Cardiac septum (tissue), 1 donor: ENCODE data around the gene RABGAP1. TPM values are rescaled to one million over a fixed set of nuclear protein-coding genes. Genes with fewer than 3 reads are reported as not detected.

Experiments
- DNase-seq: peaks from one replicate; pipeline ENCODE4 v3.0.0-alpha.2; 2020; ENCODE audit warnings: low spot score
- intact Hi-C: fragments of 100-400 bp; cut with DNase I; formaldehyde crosslinking; loops from one replicate; pipeline ENCODE4 v1.14.0; 2022
- total RNA-seq: library from RNA; stranded (reverse); fragmentation: NEBNext Ultra II Directional; extraction: Animal tissue kit (Norgen Biotek cat#: 25700); gene quantifications from one replicate; pipeline ENCODE4 v1.2.1, GENCODE V29; 2021
- donor health status: DM: no; HTN: no; CAD: no.

The RABGAP1 gene
- total RNA-seq, 1 donor from 2014 or later: 49.3 TPM

DNA sequence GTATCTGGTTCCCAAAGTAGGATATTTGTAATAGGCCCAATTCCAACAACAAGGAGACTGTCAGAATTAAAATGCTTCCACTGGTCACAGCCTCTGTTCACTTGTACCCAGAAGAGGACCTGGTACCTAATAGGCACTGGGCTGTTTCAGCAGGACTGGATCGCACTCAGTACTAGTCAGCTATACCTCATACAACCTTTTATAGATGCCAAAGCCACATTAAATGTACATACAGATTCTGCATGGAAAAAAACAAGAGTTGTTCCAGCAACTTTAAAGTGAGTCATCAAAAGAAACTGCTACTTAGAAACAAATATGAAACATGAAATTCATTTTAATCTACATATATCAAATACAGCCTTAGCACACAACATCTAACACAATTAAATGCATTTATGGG is 180.1 kb downstream of the RABGAP1 start:
- intact Hi-C loops: no loop called here
- no peak for DNase-seq

DNA sequence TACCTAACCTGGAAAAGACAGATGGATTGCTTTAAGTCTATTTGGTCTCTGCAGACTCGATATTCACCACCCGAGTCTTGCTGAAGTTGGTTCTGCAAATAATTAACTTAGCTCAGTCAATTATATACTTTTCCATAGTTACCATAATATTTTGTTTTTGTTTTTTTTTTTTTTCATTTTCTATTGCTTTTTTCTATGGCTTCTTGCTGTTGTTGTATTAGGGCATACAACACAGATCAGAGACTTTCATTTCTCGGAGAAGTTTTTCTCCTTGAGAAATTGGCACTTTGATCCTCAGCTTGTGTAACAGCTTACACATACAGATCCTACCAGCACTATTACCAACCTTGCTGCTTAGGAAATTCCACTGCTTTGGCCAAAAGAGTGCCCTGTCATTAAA is 180.6 kb downstream of the RABGAP1 start:
- intact Hi-C loops: no loop called here
- no peak for DNase-seq

DNA sequence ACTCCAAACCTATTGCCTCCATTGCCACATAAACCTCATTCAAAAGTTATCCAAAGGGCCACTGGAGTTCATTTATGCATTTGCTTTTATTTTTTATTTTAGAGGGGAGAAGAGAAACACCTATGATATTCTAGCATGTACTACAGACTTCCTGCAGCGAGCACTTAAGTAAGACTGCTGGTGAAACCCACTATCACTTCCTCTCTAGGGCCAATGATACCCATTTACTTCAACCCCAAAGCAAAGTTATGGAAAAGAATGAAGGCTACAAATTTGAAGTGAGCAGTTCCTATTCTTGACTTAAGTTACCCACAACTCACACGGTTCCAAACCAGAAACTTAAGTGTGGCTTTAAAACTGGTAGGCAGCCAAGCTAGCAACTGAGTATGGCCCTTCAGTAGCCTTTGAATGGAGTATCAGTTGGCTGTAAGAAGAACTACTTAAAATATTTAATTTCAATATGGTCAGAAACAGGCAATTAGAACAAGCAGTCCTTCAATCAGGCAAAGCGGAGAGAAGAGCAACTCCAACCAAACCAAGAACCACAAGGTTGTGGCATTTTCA is 186.8 kb downstream of the RABGAP1 start:
- intact Hi-C loops: no loop called here

DNA sequence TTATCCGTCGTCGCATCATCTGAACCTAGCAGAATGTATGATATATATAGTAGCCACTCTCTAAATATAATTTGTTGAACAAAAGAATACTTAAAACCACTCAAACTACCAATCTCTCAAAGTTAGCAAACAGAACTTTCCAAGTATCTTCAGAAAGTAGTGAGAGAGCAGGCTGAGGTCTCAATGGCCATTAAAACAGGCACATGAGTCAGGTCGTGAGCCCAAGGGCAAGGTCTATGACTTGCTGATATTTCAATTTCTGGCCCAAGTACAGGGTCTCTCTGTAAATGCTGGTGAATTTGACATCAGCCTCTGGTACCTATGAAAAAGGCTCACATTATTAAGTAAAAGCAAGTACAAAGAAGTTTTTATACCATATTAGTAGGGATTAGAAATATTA is 187.8 kb downstream of the RABGAP1 start:
- no peak for DNase-seq
- intact Hi-C loops: no loop called here

More for the DNA sequence above, 186.8 kb downstream of the RABGAP1 start:
- no peak for DNase-seq

DNA sequence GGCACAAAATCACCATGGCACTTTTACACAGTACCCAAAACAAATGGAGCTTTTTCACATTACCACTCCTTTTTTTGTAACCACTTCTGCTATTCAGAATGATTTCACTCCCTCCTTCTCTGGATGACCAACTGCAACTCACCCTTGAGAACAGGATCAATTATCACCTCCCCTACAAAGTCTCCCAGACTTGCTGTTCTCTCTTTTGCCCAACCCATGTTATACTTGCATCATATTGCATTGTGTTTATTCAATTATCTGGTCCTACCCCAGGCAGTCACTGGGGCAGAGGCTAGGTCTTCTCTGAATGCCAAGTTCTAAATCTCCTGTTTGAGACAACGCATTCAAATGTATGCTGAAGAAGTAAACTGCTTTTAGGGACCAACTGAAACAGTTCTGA is 188.6 kb downstream of the RABGAP1 start:
- intact Hi-C loops: no loop called here

DNA sequence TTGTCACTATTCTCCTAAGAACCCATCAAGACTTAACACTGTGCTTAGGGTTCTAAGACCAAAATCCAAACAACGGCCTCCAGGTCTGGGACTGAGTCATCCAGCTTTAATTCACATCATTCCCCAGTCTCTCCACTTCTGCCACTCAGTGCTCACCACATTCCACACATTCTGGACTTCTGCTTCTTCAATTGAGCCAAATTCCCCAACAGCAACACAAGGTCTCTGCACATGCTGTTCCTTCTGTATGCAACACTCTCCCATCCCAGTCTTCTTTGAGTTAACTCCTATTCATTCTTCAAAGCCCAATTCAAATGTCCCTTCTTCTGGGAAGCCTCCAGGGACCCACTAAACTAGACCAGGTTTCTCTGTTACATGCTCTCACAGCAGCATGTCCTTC is 190.4 kb downstream of the RABGAP1 start:
- no peak for DNase-seq
- intact Hi-C loops: no loop called here

More for the DNA sequence above, 188.6 kb downstream of the RABGAP1 start:
- DNase-seq: no peak

DNA sequence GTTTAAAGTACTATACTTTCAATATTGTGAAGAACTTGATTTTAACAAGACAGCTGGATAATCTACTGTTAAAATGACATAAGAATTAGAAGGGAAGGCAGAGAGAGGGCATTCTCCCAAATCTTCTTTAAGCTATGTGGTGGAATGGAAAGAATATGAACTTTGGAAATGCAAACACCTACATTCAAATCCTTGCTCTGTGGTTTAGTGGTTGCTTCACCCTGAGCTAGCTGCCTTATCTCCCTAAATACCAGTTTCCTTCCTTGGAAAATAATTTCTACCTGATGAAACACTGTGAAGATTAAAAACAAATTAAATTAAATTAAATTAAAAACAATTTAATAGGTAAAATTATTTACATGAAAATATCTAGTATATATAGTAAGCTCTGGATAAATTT is 191.2 kb downstream of the RABGAP1 start:
- DNase-seq: no peak
- intact Hi-C loops: no loop called here

DNA sequence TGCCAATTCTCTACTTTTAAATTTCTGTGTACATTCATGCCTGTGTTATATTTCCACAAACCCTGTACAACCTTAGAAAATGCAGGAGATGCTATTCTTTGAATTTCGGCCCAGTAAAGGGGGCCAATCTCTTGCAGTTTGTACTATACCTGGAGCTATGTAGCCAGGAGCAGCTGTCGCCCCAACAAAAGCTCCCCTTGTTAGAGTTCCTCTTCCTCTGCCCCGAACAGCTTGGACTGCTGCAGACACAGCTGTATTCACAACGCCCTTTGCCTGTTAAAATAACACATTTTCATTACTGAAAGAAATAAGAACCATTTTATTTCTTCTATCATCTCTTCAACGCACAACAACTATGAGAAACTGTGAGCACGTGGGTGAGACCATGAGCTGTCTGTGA is 191.9 kb downstream of the RABGAP1 start:
- intact Hi-C loops: no loop called here
- DNase-seq: no peak

DNA sequence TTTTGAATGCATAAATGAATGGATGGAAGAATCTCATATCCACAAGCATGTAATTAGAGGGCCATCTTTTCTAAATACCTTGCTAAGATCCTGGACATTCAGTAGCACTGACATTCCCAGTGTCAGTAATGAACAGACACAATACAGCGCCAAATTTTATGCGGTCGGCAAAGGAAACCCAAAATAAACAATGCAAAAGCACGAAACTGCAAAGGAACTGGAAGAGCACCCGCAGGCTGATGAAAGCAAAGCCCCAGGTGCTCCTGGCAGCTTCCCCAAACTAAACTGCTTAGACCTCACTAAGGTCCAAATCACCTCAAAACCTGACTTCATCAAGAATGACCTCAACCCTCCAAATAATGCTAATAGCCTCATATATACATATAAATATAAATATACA is 194.6 kb downstream of the RABGAP1 start:
- DNase-seq: no peak
- intact Hi-C loops: no loop called here

DNA sequence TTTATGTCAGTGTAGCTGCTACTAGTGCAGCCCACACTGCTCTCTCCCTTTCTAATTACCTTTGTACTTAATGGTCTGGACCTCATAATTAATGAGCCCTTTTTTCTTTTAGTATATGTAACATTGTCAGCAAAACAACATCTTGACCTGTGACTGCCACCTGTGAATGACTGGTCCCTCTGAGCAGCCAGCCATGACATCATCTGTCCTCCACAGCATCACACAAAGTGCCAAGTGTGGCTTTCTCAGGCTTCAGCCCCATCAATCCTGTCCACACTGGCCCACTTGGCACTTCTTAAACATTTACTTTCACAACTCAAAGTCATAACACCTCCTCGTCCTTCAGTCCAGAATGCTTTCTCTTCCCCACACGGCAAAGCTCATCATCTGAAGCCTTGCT is 197.3 kb downstream of the RABGAP1 start:
- intact Hi-C loops: no loop called here
- no peak for DNase-seq

DNA sequence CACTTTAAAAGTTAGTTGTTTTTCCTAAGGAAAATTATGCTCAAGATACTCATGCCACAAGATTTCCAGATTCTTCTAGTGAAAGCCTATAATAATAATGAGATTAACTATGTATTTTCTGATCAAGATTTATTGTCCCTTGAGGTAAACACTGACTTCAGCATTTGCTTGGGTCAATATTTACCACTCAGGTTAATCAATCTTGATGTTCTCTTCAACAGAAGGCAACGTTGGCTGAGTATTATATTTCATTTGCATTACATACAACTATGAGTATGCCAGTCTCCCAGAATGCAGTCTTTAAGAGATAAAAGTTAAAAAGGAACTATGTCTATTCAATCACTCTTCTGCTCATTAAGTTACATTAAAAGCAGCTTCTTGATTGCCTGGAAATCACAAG is 208.2 kb downstream of the RABGAP1 start:
- DNase-seq: no peak
- intact Hi-C loops: no loop called here

DNA sequence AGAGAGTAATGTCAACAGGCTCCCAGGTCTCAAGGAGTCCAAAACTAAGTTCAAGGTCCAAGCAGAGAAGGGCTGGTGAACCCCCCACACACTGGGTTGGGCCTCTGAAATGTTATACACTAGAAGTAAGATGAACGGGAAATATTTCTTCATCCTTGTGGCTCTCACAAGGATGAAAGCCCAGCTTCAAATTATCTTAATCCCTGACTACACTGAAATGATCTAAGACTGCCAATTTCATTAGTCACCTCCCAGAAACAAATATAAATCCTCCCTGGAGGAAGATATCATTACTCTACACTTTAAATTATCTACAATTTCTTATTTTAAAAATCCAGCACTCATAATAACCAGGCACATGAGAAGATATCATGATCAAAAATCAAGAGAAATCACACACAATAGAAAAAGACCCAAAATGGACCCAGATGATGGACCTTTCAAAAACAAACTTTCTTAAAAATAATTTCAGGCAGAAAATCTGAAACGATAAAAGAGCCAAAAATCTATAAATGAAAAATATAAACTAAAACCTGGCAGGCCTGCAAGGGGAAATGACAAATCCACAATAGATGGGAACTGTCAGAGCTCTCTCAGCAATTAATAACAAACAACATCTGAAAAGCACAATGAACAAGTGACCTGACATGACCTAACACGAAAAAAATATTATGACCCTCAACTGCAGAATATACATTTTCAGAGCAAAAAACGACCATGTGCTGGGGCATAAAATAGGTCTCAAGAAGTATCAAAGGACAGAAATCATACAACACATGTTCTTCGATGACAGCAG is 210.1 kb downstream of the RABGAP1 start:
- intact Hi-C loops: no loop called here
- DNase-seq: no peak

Other genes with a start within 250 kb of the RABGAP1 start
- gene OR1L4, start 217.0 kb upstream of the RABGAP1 start, total RNA-seq: not detected
- not detected for gene OR1L6, start 198.7 kb upstream of the RABGAP1 start, total RNA-seq
- gene OR5C1, start 152.1 kb upstream of the RABGAP1 start, total RNA-seq: not detected
- not detected for gene OR1K1, start 140.9 kb upstream of the RABGAP1 start, total RNA-seq
- 9.0 TPM for gene PDCL, start 112.4 kb upstream of the RABGAP1 start, total RNA-seq
- 47.3 TPM for gene RC3H2, start 35.7 kb upstream of the RABGAP1 start, total RNA-seq
- 6.6 TPM for gene ZBTB6, start 27.7 kb upstream of the RABGAP1 start, total RNA-seq
- gene ZBTB26, start 9.5 kb upstream of the RABGAP1 start, total RNA-seq: 4.1 TPM
- gene GPR21, start 92.6 kb downstream of the RABGAP1 start, total RNA-seq: 1.0 TPM